Natural killer cell (primary cell): ENCODE results near the gene ITGB5. TPM values are rescaled to one million over a fixed set of nuclear protein-coding genes. Genes with fewer than 3 reads are reported as not detected.

ENCODE experiments used
- ATAC-seq, 3 donors: fragments of 150-1000 bp in 2 of 3; fragments of 200-7000 bp in 1 of 3; cut with Tn5 transposase; 1 replicate in 1 of 3; 2 replicates in 2 of 3; pipeline ENCODE4 v1.10.0; 2021; ENCODE audit warnings: mild to moderate bottlenecking in 2 of 3, moderate library complexity in 2 of 3
- DNase-seq, 2 donors: peaks; one replicate each; pipeline versions ENCODE4 v3.0.0 to v3.0.0-alpha.2; 2013 to 2021; ENCODE audit warnings: mixed read lengths in 1 of 2
- H3K27ac ChIP-seq: one replicate; pipeline ENCODE4 v1.5.1; 2013; ENCODE audit warnings: mild to moderate bottlenecking, low read length
- H3K27me3 ChIP-seq: one replicate; pipeline ENCODE4 v1.6.1; 2013; ENCODE audit warnings: low read length; ENCODE audit not compliant: control insufficient read depth, insufficient read depth
- H3K36me3 ChIP-seq: one replicate; pipeline ENCODE4 v1.6.1; 2013; ENCODE audit warnings: low read length; ENCODE audit not compliant: control insufficient read depth, insufficient read depth
- H3K4me1 ChIP-seq: one replicate; pipeline ENCODE4 v1.6.1; 2013; ENCODE audit warnings: low read length; ENCODE audit not compliant: control insufficient read depth, insufficient read depth
- H3K4me3 ChIP-seq: one replicate; pipeline ENCODE4 v1.5.1; 2013; ENCODE audit warnings: low read length
- H3K9me3 ChIP-seq: one replicate; pipeline ENCODE4 v1.6.1; 2013; ENCODE audit warnings: low read length; ENCODE audit not compliant: control insufficient read depth, insufficient read depth
- H3K27ac Mint-ChIP-seq, 2 donors: one replicate each; pipeline ENCODE4 v1.8.0; 2022; ENCODE audit warnings: mild to moderate bottlenecking in 2 of 2, mixed read lengths in 2 of 2, moderate library complexity in 1 of 2
- H3K27me3 Mint-ChIP-seq, 2 donors: one replicate each; pipeline ENCODE4 v1.8.0; 2022; ENCODE audit warnings: low read depth in 2 of 2, mixed read lengths in 2 of 2
- H3K36me3 Mint-ChIP-seq: one replicate; pipeline ENCODE4 v1.8.0; 2022; ENCODE audit warnings: mixed read lengths
- H3K4me1 Mint-ChIP-seq, 2 donors: one replicate each; pipeline ENCODE4 v1.8.0; 2022; ENCODE audit warnings: mixed read lengths in 2 of 2
- H3K4me3 Mint-ChIP-seq: one replicate; pipeline ENCODE4 v1.8.0; 2022; ENCODE audit warnings: mild to moderate bottlenecking, moderate library complexity, mixed read lengths
- H3K9me3 Mint-ChIP-seq, 2 donors: one replicate each; pipeline ENCODE4 v1.8.0; 2022; ENCODE audit warnings: mixed read lengths in 2 of 2
- WGBS: methylation state at CpG from one replicate; pipeline ENCODE4 v1.1.7; 2013; ENCODE audit warnings: missing lambda C conversion rate; ENCODE audit not compliant: insufficient coverage; 5-methylcytosine and 5-hydroxymethylcytosine counted together
- intact Hi-C: fragments of 100-400 bp; cut with micrococcal nuclease; formaldehyde crosslinking; loops from one replicate; pipeline ENCODE4 v1.14.2; 2022
- total RNA-seq, 4 donors: library from RNA; stranded (reverse); fragments of 120-200 nt in 1 of 4; gene quantifications; one replicate each; pipeline versions ENCODE4 v1.2.3 to v1.2.4, GENCODE V29; 2013 to 2022
- TF ChIP-seq, protein P1 (sequence below): fragments of 200-600 bp; IDR thresholded peaks from one replicate; pipeline ENCODE4 v1.8.0; 2022; ENCODE audit warnings: antibody characterized with exemption

ITGB5 gene
- total RNA-seq, 3 donors from 2014 or later (not counting 1 experiment from before 2014, with no cell fraction given), result 1.0 to 8.4 (median 5.4) TPM

- Histone ChIP-seq H3K27me3 (peaks cover 15% of the 10 kb centered on the region), H3K27ac (no peak overlapping the region), H3K36me3 (no peaks in the 10 kb centered on the region), H3K9me3 (no peaks in the 10 kb centered on the region), H3K4me3 (no peak overlapping the region), H3K4me1 (peaks cover 11% of the 10 kb centered on the region)
- H3K4me3 Mint-ChIP-seq, result peak overlapping the region; percentile 72
- H3K9me3 Mint-ChIP-seq, result no peaks in the 10 kb centered on the region
- ATAC-seq (peak; percentile 19 to 64 (median 46)), DNase-seq (peak in 1 of 2 donors; percentile 42)
- peaks cover 51 to 59% of the 10 kb centered on the region in 2 donors for H3K27me3 Mint-ChIP-seq
- no peak overlapping the region for H3K27ac Mint-ChIP-seq
- H3K4me1 Mint-ChIP-seq, result peaks cover 0 to 5% of the 10 kb centered on the region in 2 donors
- intact Hi-C loops, result no loop called here
- WGBS, result 1% methylated on average over 87 of the region's 87 CpGs
- TF ChIP-seq, protein P1, sequence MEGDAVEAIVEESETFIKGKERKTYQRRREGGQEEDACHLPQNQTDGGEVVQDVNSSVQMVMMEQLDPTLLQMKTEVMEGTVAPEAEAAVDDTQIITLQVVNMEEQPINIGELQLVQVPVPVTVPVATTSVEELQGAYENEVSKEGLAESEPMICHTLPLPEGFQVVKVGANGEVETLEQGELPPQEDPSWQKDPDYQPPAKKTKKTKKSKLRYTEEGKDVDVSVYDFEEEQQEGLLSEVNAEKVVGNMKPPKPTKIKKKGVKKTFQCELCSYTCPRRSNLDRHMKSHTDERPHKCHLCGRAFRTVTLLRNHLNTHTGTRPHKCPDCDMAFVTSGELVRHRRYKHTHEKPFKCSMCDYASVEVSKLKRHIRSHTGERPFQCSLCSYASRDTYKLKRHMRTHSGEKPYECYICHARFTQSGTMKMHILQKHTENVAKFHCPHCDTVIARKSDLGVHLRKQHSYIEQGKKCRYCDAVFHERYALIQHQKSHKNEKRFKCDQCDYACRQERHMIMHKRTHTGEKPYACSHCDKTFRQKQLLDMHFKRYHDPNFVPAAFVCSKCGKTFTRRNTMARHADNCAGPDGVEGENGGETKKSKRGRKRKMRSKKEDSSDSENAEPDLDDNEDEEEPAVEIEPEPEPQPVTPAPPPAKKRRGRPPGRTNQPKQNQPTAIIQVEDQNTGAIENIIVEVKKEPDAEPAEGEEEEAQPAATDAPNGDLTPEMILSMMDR, result no peak
- no peaks in the 10 kb centered on the region for H3K36me3 Mint-ChIP-seq
Measured at GRCh38 chr3:124886168-124887056, 753 bp downstream of the ITGB5 start.

GRCh38 chr3:124885466-124886167 lies 1.5 kb downstream of the ITGB5 start:
- no peak overlapping the region for H3K4me3 ChIP-seq
- TF ChIP-seq, protein P1, result no peak
- no peaks in the 10 kb centered on the region for H3K36me3 ChIP-seq
- H3K4me1 ChIP-seq, result peaks cover 11% of the 10 kb centered on the region
- peaks cover 0 to 5% of the 10 kb centered on the region in 2 donors for H3K4me1 Mint-ChIP-seq
- H3K27me3 Mint-ChIP-seq, result peaks cover 48 to 59% of the 10 kb centered on the region in 2 donors
- ATAC-seq (no peak), DNase-seq (no peak)
- 53% methylated on average over 16 of the region's 17 CpGs for WGBS
- H3K27me3 ChIP-seq, result peaks cover 15% of the 10 kb centered on the region
- no peaks in the 10 kb centered on the region for H3K9me3 Mint-ChIP-seq
- H3K36me3 Mint-ChIP-seq, result no peaks in the 10 kb centered on the region
- H3K9me3 ChIP-seq, result no peaks in the 10 kb centered on the region
- no peak overlapping the region for H3K27ac ChIP-seq
- H3K4me3 Mint-ChIP-seq, result peak overlapping the region; percentile 75
- intact Hi-C loops, result no loop called here
- no peak overlapping the region for H3K27ac Mint-ChIP-seq

DNA sequence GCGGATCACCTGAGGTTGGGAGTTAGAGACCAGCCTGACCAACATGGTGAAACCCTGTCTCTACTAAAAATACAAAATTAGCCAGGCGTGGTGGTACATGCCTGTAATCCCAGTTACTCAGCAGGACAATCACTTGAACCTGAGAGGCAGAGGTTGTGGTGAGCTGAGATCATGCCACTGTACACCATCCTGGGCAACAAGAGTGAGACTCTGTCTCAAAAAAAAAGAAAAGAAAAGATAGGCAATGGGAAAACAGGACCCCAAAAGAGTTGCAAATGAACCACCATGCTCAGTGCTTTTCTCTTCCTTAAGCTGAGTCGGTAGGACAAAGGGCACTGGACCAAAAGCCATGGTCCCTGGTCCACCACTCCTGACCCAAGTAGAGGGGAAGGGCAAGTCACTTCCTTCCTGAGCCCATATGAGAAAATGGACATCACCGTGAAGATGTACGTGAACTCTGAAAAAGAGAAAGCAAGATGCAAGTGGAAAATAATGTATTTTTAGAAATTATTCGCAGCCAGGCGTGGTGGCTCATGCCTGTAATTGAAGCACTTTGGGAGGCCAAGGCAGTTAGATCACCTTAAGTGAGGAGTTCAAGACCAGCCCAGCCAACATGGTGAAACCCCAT lies 2.6 kb downstream of the ITGB5 start:
- TF ChIP-seq, protein P1, result no peak
- no peak overlapping the region for H3K27ac ChIP-seq
- DNase-seq, result no peak
- peaks cover 15% of the 10 kb centered on the region for H3K27me3 ChIP-seq
- no peak for ATAC-seq
- no peaks in the 10 kb centered on the region for H3K36me3 Mint-ChIP-seq
- H3K9me3 ChIP-seq, result no peaks in the 10 kb centered on the region
- peaks cover 46 to 59% of the 10 kb centered on the region in 2 donors for H3K27me3 Mint-ChIP-seq
- intact Hi-C loops, result no loop called here
- peak overlapping the region; percentile 75 for H3K4me3 Mint-ChIP-seq
- H3K4me3 ChIP-seq, result no peak overlapping the region
- no peaks in the 10 kb centered on the region for H3K36me3 ChIP-seq
- peaks cover 11% of the 10 kb centered on the region for H3K4me1 ChIP-seq
- 79% methylated on average over 7 of the region's 7 CpGs for WGBS
- H3K27ac Mint-ChIP-seq, result no peak overlapping the region
- H3K9me3 Mint-ChIP-seq, result no peaks in the 10 kb centered on the region
- H3K4me1 Mint-ChIP-seq, result peaks cover 0 to 5% of the 10 kb centered on the region in 2 donors
